HepG2 (cell line): ENCODE measurements around the gene IGIP. TPM values are rescaled to one million over a fixed set of nuclear protein-coding genes. Genes with fewer than 3 reads are reported as not detected.

Experiments
- DR1 ChIP-seq: sonication (generic); formaldehyde crosslinking; IDR thresholded peaks from 2 replicates; pipeline ENCODE4 v1.8.0; 2021; ENCODE audit warnings: mild to moderate bottlenecking, missing genetic modification reagents, inconsistent platforms
- HOXA9 ChIP-seq: sonication (generic); formaldehyde crosslinking; IDR thresholded peaks from 2 replicates; pipeline ENCODE4 v1.8.1; 2022; ENCODE audit warnings: missing genetic modification reagents, mild to moderate bottlenecking, moderate library complexity, borderline replicate concordance
- IRX3 ChIP-seq: sonication (generic); formaldehyde crosslinking; IDR thresholded peaks from 2 replicates; pipeline ENCODE4 v1.8.1; 2023; ENCODE audit warnings: mild to moderate bottlenecking, low read depth, missing genetic modification reagents, borderline replicate concordance
- KDM1A ChIP-seq: IDR thresholded peaks from 2 replicates; pipeline ENCODE4 v1.6.1; 2016; ENCODE audit warnings: missing compliant biosample characterization
- LCORL ChIP-seq, 2 experiments: fragments of 450-650 bp in 1 of 2; sonication (generic) in 1 of 2; formaldehyde crosslinking in 1 of 2; IDR thresholded peaks; 2 replicates each; pipeline versions ENCODE4 v1.5.0 to v1.6.1; 2017 to 2020; ENCODE audit warnings: antibody characterized with exemption in 1 of 2, missing genetic modification reagents in 1 of 2
- MLLT10 ChIP-seq: sonication (generic); formaldehyde crosslinking; IDR thresholded peaks from 2 replicates; pipeline ENCODE4 v1.4.0; 2020; ENCODE audit warnings: missing genetic modification reagents
- MXD3 ChIP-seq: IDR thresholded peaks from 2 replicates; pipeline ENCODE4 v1.6.1; 2016; ENCODE audit warnings: mild to moderate bottlenecking, missing biosample characterization, missing genetic modification reagents
- POLR2A ChIP-seq, 2 experiments: IDR thresholded peaks; 2 replicates each; pipeline ENCODE4 v1.6.1; 2011; ENCODE audit warnings: low read depth in 2 of 2, low read length in 2 of 2, mild to moderate bottlenecking in 1 of 2, moderate library complexity in 1 of 2; ENCODE audit not compliant: insufficient read depth in 1 of 2
- POLR2AphosphoS2 ChIP-seq: IDR thresholded peaks from 2 replicates; pipeline ENCODE4 v1.6.1; 2011; ENCODE audit warnings: low read depth, low read length, improper control_type of control experiment
- PRPF4 ChIP-seq: fragments of 200-400 bp; formaldehyde crosslinking; IDR thresholded peaks from 2 replicates; pipeline ENCODE4 v1.6.1; 2016; ENCODE audit warnings: low read length, low read depth; ENCODE audit not compliant: poor library complexity, severe bottlenecking
- SAP130 ChIP-seq: IDR thresholded peaks from 2 replicates; pipeline ENCODE4 v1.6.1; 2016; ENCODE audit warnings: low read depth
- SP4 ChIP-seq: sonication (generic); formaldehyde crosslinking; IDR thresholded peaks from 2 replicates; pipeline ENCODE4 v1.8.1; 2023; ENCODE audit warnings: mild to moderate bottlenecking, missing genetic modification reagents
- SRY ChIP-seq: sonication (generic); formaldehyde crosslinking; IDR thresholded peaks from 2 replicates; pipeline ENCODE4 v1.8.0; 2022; ENCODE audit warnings: mild to moderate bottlenecking, missing genetic modification reagents
- SSRP1 ChIP-seq: IDR thresholded peaks from 2 replicates; pipeline ENCODE4 v1.6.1; 2016; ENCODE audit warnings: control low read depth
- THAP7 ChIP-seq: sonication (generic); formaldehyde crosslinking; IDR thresholded peaks from 2 replicates; pipeline ENCODE4 v1.8.1; 2023; ENCODE audit warnings: mild to moderate bottlenecking, missing genetic modification reagents
- ZBTB46 ChIP-seq: sonication (generic); formaldehyde crosslinking; IDR thresholded peaks from 2 replicates; pipeline ENCODE4 v1.4.0; 2020; ENCODE audit warnings: mild to moderate bottlenecking, missing genetic modification reagents, borderline replicate concordance
- ZFP82 ChIP-seq: sonication (generic); formaldehyde crosslinking; IDR thresholded peaks from 2 replicates; pipeline ENCODE4 v1.5.1; 2020; ENCODE audit warnings: mild to moderate bottlenecking, missing genetic modification reagents, borderline replicate concordance
- ZFY ChIP-seq: sonication (generic); formaldehyde crosslinking; IDR thresholded peaks from 2 replicates; pipeline ENCODE4 v1.4.0; 2020; ENCODE audit warnings: missing genetic modification reagents
- ZNF33A ChIP-seq: sonication (generic); formaldehyde crosslinking; IDR thresholded peaks from 2 replicates; pipeline ENCODE4 v1.5.1; 2020; ENCODE audit warnings: missing genetic modification reagents, mild to moderate bottlenecking, moderate library complexity, borderline replicate concordance
- ZNF572 ChIP-seq: sonication (generic); formaldehyde crosslinking; IDR thresholded peaks from 2 replicates; pipeline ENCODE4 v1.5.1; 2020; ENCODE audit warnings: mild to moderate bottlenecking, missing genetic modification reagents
- ZNF615 ChIP-seq: sonication (generic); formaldehyde crosslinking; IDR thresholded peaks from 2 replicates; pipeline ENCODE4 v1.5.0; 2020; ENCODE audit warnings: mild to moderate bottlenecking, missing genetic modification reagents, borderline replicate concordance
- ZNF660 ChIP-seq: sonication (generic); formaldehyde crosslinking; IDR thresholded peaks from 2 replicates; pipeline ENCODE4 v1.5.1; 2020; ENCODE audit warnings: mild to moderate bottlenecking, low read depth, missing genetic modification reagents, borderline replicate concordance
- ZNF749 ChIP-seq: sonication (generic); formaldehyde crosslinking; IDR thresholded peaks from 2 replicates; pipeline ENCODE4 v1.8.0; 2022; ENCODE audit warnings: mild to moderate bottlenecking, missing genetic modification reagents, moderate library complexity, borderline replicate concordance
- ZSCAN31 ChIP-seq: sonication (generic); formaldehyde crosslinking; IDR thresholded peaks from 2 replicates; pipeline ENCODE4 v1.5.0; 2020; ENCODE audit warnings: low read depth, mild to moderate bottlenecking, missing genetic modification reagents
- polyA plus RNA-seq, 8 experiments: library from polyadenylated mRNA; depleted of rRNA in 3 of 8; stranded (reverse) in 7 of 8; unstranded in 1 of 8; fragments of >200 nt; fragmentation: Illumina TruSeq in 4 of 8; extraction: Trizol in 4 of 8; gene quantifications; 2 replicates each; pipeline versions ENCODE4 v1.2.1 to v1.2.3, GENCODE V29; 2011 to 2016; ENCODE audit warnings: low read depth in 4 of 8, missing spikeins in 1 of 8, mixed read lengths in 1 of 8; ENCODE audit not compliant: insufficient read depth in 1 of 8
- total RNA-seq, 5 experiments: library from RNA; depleted of rRNA; stranded (reverse); fragments of >200 nt; fragmentation: Illumina TruSeq; extraction: Trizol; gene quantifications; 2 replicates each; pipeline ENCODE4 v1.2.3, GENCODE V29; 2016; ENCODE audit warnings: low read depth in 1 of 5
- TF ChIP-seq, protein P1 (sequence below): sonication (generic); formaldehyde crosslinking; conservative IDR thresholded peaks from 2 replicates; pipeline ENCODE4 v1.8.0; 2022; ENCODE audit warnings: mild to moderate bottlenecking, moderate library complexity, missing genetic modification reagents

The IGIP gene
- total and polyA plus RNA-seq, 2 of the 13 experiments (the other 11 are each of a cell fraction or from before 2014, with no cell fraction given) = 1.7 to 2.1 TPM

- TF ChIP-seq SRY (CRISPR knock-in tag) = peak; percentile 78
- TF ChIP-seq DR1 (CRISPR knock-in tag) = peak; percentile 84
- peak; percentile 85 for TF ChIP-seq MXD3 (CRISPR knock-in tag)
- TF ChIP-seq MLLT10 (CRISPR knock-in tag) = no peak
- no peak for TF ChIP-seq ZNF615 (CRISPR knock-in tag)
- TF ChIP-seq ZNF749 (CRISPR knock-in tag) = no peak
- TF ChIP-seq ZFP82 = no peak
- peak; percentile 81; the same call in 1 of the 2 replicates for TF ChIP-seq IRX3 (CRISPR knock-in tag)
- TF ChIP-seq SSRP1 = no peak
- TF ChIP-seq ZFY (CRISPR knock-in tag) = peak; percentile 98
- no peak for TF ChIP-seq POLR2AphosphoS2
- 0 out of 2 replicates have a peak, but pooled peaks have one; percentile 13 for TF ChIP-seq KDM1A (CRISPR knock-in tag)
- TF ChIP-seq ZSCAN31 (CRISPR knock-in tag) = peak; percentile 92
- TF ChIP-seq ZNF33A (CRISPR knock-in tag) = no peak
- TF ChIP-seq POLR2A (IDR thresholded peaks at IDR 0.05; ENCODE audit: insufficient read depth in 1 of 2, low read depth in 2 of 2, low read length in 2 of 2) = peak in 1 of 2 experiments; percentile 81; a peak in 2 of 4 replicates
- TF ChIP-seq SAP130 (CRISPR knock-in tag) = peak; percentile 85
- TF ChIP-seq, protein P1, sequence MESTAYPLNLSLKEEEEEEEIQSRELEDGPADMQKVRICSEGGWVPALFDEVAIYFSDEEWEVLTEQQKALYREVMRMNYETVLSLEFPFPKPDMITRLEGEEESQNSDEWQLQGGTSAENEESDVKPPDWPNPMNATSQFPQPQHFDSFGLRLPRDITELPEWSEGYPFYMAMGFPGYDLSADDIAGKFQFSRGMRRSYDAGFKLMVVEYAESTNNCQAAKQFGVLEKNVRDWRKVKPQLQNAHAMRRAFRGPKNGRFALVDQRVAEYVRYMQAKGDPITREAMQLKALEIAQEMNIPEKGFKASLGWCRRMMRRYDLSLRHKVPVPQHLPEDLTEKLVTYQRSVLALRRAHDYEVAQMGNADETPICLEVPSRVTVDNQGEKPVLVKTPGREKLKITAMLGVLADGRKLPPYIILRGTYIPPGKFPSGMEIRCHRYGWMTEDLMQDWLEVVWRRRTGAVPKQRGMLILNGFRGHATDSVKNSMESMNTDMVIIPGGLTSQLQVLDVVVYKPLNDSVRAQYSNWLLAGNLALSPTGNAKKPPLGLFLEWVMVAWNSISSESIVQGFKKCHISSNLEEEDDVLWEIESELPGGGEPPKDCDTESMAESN = peak; percentile 77
- TF ChIP-seq THAP7 (CRISPR knock-in tag) = peak; percentile 73; the same call in 1 of the 2 replicates
- 0 out of 2 replicates have a peak, but pooled peaks have one; percentile 48 for TF ChIP-seq ZBTB46 (CRISPR knock-in tag)
- no peak for TF ChIP-seq ZNF660 (CRISPR knock-in tag)
- no peak for TF ChIP-seq LCORL (IDR thresholded peaks at IDR 0.05)
- peak; percentile 97 for TF ChIP-seq LCORL (CRISPR knock-in tag; IDR thresholded peaks at IDR 0.05)
- TF ChIP-seq PRPF4 = no peak
- peak; percentile 62; the same call in 1 of the 2 replicates for TF ChIP-seq ZNF572 (CRISPR knock-in tag)
- TF ChIP-seq HOXA9 (CRISPR knock-in tag) = no peak
- peak; percentile 76 for TF ChIP-seq SP4 (CRISPR knock-in tag)
Measured at GRCh38 chr5:140107312-140108092, 18.2 kb upstream of the IGIP start (continued).
